ENCODE results near the gene LAMA2.

Gene LAMA2

DNA sequence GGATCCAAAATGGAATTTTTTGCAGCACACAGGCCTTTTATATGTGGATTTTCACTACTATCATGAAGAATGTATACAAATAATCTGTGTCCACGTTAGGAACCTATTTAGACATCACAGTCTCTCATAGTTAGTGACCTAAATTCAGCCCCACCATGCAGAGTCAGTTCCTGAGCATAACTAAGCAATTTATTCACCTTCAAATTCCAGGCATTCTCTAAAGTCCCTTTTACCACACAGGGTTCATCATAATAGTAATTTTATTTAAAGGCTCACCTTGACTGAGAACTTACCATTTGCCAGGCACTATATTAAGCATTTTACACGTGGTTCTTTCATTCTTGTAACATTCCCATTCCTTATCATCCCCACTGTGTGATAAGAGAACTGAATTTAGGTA, 473.2 kb downstream of the LAMA2 start:
- H3K9me3 ChIP-seq (ENCODE audit: low read depth, low read length): no peaks in the 10 kb centered on the region
- H3K4me3 ChIP-seq: no peak overlapping the region
- no peak overlapping the region for H3K27ac ChIP-seq
- H3K36me3 ChIP-seq (ENCODE audit: insufficient read depth, low read length): no peaks in the 10 kb centered on the region
- no peak for TF ChIP-seq EZH2 (IDR thresholded peaks at IDR 0.05)
- no peak for TF ChIP-seq FOXP2 (optimal IDR thresholded peaks at IDR 0.05; ENCODE audit: control extremely low read depth, extremely low read length, insufficient read depth)
- no peak overlapping the region for H3K9ac ChIP-seq (ENCODE audit: insufficient read length)
- no peak for DNase-seq (ENCODE audit: low read depth, low spot score)

DNA sequence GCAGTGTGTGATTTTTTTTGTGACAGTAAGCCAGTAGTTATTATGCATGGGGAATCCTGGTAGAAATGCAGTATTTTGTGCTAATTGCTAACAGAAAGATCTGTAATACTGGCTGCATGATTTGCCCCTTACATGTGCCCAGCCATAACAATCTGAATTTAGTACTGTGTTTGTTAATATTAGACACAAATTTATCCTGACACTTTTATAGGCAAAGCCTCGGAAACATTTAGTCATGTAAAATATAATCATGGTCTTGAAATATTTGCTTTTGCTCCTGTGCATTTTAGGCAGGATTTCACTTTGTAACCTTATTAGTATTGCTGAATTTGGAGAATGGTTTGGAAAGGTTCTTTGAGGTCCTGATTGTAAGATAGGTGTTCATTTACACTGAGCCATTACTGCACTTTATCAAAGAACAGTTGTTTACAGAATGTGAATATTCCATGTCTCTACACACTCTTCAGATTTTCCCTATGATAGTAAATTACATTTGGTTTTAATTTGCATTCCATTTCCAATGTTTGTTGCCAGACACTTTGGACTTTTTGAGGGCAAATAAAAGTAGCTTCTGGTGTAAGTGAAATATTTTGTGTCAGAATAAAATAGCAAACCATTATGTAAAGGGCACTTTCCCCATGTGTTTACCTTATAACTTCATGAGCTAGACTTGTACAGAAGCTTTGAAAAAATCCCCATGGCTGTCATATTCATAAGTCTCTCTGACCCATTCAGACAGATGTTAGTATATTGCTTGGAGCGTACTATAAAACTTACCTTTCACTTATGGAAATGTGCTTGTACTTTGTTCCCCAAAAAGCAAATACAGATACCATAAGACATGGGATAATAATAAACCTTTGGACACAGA, 477.1 kb downstream of the LAMA2 start:
- Histone ChIP-seq H3K27ac (peak overlapping the region; percentile 38), H3K9ac (ENCODE audit: insufficient read length) (no peak overlapping the region), H3K36me3 (ENCODE audit: insufficient read depth, low read length) (no peaks in the 10 kb centered on the region), H3K4me3 (peak overlapping the region; percentile 31; the same call in 1 of the 2 replicates), H3K9me3 (ENCODE audit: low read depth, low read length) (no peaks in the 10 kb centered on the region)
- TF ChIP-seq POLR2AphosphoS5 (IDR thresholded peaks at IDR 0.05; ENCODE audit: borderline replicate concordance, low read depth, low read length) (no peak), EZH2 (IDR thresholded peaks at IDR 0.05) (no peak), FOXP2 (optimal IDR thresholded peaks at IDR 0.05; ENCODE audit: control extremely low read depth, extremely low read length, insufficient read depth) (no peak)
- no peak for DNase-seq (ENCODE audit: low read depth, low spot score)

DNA sequence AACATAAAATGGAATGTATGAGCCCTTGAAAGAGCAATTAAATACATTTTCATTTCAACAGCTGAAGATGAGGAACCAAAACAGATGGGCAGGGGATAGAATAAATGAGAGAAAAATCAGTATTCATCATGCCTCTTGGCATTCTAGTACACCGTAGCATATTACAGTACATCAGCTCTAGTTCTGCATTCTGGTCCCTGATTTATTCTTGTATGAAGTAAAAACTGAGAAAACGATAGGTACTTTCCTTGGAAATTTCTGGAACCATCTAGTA, 477.7 kb downstream of the LAMA2 start:
- DNase-seq (ENCODE audit: low read depth, low spot score): no peak
- TF ChIP-seq EZH2 (IDR thresholded peaks at IDR 0.05): no peak
- TF ChIP-seq POLR2AphosphoS5 (IDR thresholded peaks at IDR 0.05; ENCODE audit: borderline replicate concordance, low read depth, low read length): no peak
- TF ChIP-seq FOXP2 (optimal IDR thresholded peaks at IDR 0.05; ENCODE audit: control extremely low read depth, extremely low read length, insufficient read depth): no peak
- Histone ChIP-seq H3K27ac (peak overlapping the region; percentile 38), H3K36me3 (ENCODE audit: insufficient read depth, low read length) (no peaks in the 10 kb centered on the region), H3K9me3 (ENCODE audit: low read depth, low read length) (no peaks in the 10 kb centered on the region), H3K4me3 (no peak overlapping the region; the same call in 1 of the 2 replicates), H3K9ac (ENCODE audit: insufficient read length) (no peak overlapping the region)

DNA sequence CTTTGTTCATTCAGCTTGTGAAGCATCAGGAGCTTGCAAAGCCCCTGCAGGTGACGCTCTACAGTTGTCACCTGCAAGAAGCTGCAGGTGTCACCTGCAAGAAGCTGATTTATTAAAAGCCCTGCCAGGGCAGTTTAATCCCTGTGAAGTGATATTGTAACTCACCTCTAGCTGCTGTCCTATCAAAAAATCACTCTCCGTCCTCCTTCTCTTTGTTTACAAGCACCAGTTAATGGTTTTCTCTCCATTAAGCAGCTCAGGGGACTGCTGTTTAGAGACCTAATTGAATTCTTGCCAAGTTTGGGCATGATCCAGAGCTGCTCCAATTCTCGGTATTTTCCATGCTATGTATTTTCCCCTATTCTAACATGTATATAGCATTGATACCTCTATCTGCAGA, 481.1 kb downstream of the LAMA2 start:
- H3K27ac ChIP-seq: no peak overlapping the region
- H3K4me3 ChIP-seq: no peak overlapping the region
- no peaks in the 10 kb centered on the region for H3K36me3 ChIP-seq (ENCODE audit: insufficient read depth, low read length)
- DNase-seq (ENCODE audit: low read depth, low spot score): no peak
- no peak overlapping the region for H3K9ac ChIP-seq (ENCODE audit: insufficient read length)
- TF ChIP-seq FOXP2 (optimal IDR thresholded peaks at IDR 0.05; ENCODE audit: control extremely low read depth, extremely low read length, insufficient read depth) (no peak), EZH2 (IDR thresholded peaks at IDR 0.05) (no peak), POLR2AphosphoS5 (IDR thresholded peaks at IDR 0.05; ENCODE audit: borderline replicate concordance, low read depth, low read length) (no peak)
- H3K9me3 ChIP-seq (ENCODE audit: low read depth, low read length): no peaks in the 10 kb centered on the region

DNA sequence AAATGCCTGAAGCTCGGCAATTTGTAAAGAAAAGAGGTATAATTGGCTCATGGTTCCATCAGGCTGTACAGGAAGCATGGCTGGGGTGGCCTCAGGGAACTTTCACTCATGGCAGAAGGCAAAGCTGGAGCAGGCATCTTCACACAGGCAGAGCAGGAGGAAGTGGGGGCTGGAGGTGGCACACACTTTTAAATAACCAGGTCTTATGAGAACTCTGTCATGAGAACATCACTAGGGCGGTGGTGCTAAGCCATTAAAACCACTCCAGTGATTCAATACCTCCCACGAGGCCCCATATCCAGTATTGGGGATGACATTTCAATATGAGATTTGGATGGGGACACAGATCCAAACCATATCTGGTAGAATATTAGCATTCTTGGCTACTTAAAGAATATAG, 481.8 kb downstream of the LAMA2 start:
- H3K4me3 ChIP-seq: no peak overlapping the region
- no peak for TF ChIP-seq POLR2AphosphoS5 (IDR thresholded peaks at IDR 0.05; ENCODE audit: borderline replicate concordance, low read depth, low read length)
- TF ChIP-seq FOXP2 (optimal IDR thresholded peaks at IDR 0.05; ENCODE audit: control extremely low read depth, extremely low read length, insufficient read depth): no peak
- TF ChIP-seq EZH2 (IDR thresholded peaks at IDR 0.05): no peak
- H3K36me3 ChIP-seq (ENCODE audit: insufficient read depth, low read length): no peaks in the 10 kb centered on the region
- no peak overlapping the region for H3K9ac ChIP-seq (ENCODE audit: insufficient read length)
- DNase-seq (ENCODE audit: low read depth, low spot score): no peak
- no peaks in the 10 kb centered on the region for H3K9me3 ChIP-seq (ENCODE audit: low read depth, low read length)
- H3K27ac ChIP-seq: no peak overlapping the region

DNA sequence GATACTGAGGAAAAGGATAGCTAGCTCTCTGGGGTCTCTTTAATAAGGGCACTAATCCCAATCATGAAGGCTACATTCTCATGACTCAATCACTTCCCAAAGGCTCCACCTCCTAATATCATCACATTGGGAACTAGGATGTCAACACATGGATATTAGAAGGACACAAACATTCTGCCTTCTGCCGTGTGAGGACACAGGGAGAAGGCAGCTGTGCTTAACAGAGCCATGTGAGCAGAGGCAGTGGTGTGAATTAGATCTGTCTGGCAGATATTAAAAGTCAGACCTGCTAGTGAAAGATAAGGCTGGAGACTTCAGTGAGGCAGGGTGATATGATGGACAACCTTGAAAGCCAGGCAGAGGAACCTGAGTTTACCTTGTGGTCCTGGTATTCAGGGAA, 485.1 kb downstream of the LAMA2 start:
- no peaks in the 10 kb centered on the region for H3K36me3 ChIP-seq (ENCODE audit: insufficient read depth, low read length)
- no peak for DNase-seq (ENCODE audit: low read depth, low spot score)
- TF ChIP-seq EZH2 (IDR thresholded peaks at IDR 0.05) (no peak), FOXP2 (optimal IDR thresholded peaks at IDR 0.05; ENCODE audit: control extremely low read depth, extremely low read length, insufficient read depth) (no peak), POLR2AphosphoS5 (IDR thresholded peaks at IDR 0.05; ENCODE audit: borderline replicate concordance, low read depth, low read length) (no peak)
- H3K4me3 ChIP-seq: no peak overlapping the region
- H3K9ac ChIP-seq (ENCODE audit: insufficient read length): no peak overlapping the region
- H3K27ac ChIP-seq: no peak overlapping the region
- H3K9me3 ChIP-seq (ENCODE audit: low read depth, low read length): no peaks in the 10 kb centered on the region

DNA sequence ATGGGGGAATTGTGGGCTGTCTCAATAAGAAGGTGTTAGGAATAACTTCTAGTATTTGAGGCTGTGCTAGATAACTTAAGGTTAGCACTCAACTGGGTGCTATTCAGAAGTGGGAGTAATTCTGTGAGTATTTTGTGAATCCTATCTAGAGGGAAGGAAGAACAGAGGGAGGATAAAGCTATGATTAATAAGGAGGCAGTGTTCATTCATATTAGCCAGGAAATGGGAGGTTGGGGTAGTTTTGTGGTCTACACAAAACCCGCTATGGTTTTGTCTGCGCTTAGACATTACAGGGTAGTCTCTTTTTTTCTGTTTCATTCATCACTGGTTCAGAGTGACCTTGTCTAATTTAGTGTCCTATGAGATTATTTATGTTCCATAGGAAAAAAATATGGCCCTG, 486.0 kb downstream of the LAMA2 start:
- TF ChIP-seq EZH2 (IDR thresholded peaks at IDR 0.05) (no peak), FOXP2 (optimal IDR thresholded peaks at IDR 0.05; ENCODE audit: control extremely low read depth, extremely low read length, insufficient read depth) (no peak), POLR2AphosphoS5 (IDR thresholded peaks at IDR 0.05; ENCODE audit: borderline replicate concordance, low read depth, low read length) (no peak)
- DNase-seq (ENCODE audit: low read depth, low spot score): no peak
- Histone ChIP-seq H3K27ac (no peak overlapping the region), H3K9me3 (ENCODE audit: low read depth, low read length) (no peaks in the 10 kb centered on the region), H3K4me3 (no peak overlapping the region), H3K36me3 (ENCODE audit: insufficient read depth, low read length) (no peaks in the 10 kb centered on the region), H3K9ac (ENCODE audit: insufficient read length) (no peak overlapping the region)

DNA sequence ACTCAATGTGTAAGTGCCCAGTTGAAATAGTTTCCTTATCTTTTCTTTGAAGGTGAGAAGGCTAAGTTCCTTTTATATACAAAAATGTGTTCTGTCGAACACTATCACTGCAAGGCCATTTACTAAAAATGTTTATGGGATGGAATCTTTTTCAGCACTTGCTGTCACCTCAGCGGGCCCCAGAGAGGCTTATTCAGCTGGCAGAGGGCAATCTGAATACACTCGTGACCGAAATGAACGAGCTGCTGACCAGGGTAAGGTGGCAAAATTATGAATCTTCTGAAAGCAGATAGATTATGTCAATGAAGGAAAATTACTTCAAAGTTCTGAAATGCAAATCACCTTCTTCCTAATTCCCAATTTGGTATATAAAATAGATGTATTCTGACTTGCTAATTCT, 486.8 kb downstream of the LAMA2 start:
- TF ChIP-seq POLR2AphosphoS5 (IDR thresholded peaks at IDR 0.05; ENCODE audit: borderline replicate concordance, low read depth, low read length) (no peak), FOXP2 (optimal IDR thresholded peaks at IDR 0.05; ENCODE audit: control extremely low read depth, extremely low read length, insufficient read depth) (no peak), EZH2 (IDR thresholded peaks at IDR 0.05) (no peak)
- peak overlapping the region; percentile 68 for H3K4me3 ChIP-seq
- H3K9ac ChIP-seq (ENCODE audit: insufficient read length): peak overlapping the region; percentile 33
- no peaks in the 10 kb centered on the region for H3K36me3 ChIP-seq (ENCODE audit: insufficient read depth, low read length)
- no peak overlapping the region for H3K27ac ChIP-seq
- DNase-seq (ENCODE audit: low read depth, low spot score): no peak
- no peaks in the 10 kb centered on the region for H3K9me3 ChIP-seq (ENCODE audit: low read depth, low read length)

Measured in SK-N-MC (cell line).